Liver (tissue), 3 donors: Measurements from ENCODE around the gene KRTAP5-4.

Source experiments
- SP1 ChIP-seq: IDR thresholded peaks from 2 replicates; pipeline ENCODE4 v1.6.1; 2018; ENCODE audit warnings: antibody characterized with exemption, mild to moderate bottlenecking
- TF ChIP-seq, protein P1 (sequence below): fragments of 150-350 bp; IDR thresholded peaks from 2 replicates; pipeline ENCODE4 v1.5.1; 2017; ENCODE audit warnings: improper control_type of control experiment, low read depth, low read length; ENCODE audit not compliant: missing input control
- donor health status: healthy.
- donor health status: healthy.

DNA sequence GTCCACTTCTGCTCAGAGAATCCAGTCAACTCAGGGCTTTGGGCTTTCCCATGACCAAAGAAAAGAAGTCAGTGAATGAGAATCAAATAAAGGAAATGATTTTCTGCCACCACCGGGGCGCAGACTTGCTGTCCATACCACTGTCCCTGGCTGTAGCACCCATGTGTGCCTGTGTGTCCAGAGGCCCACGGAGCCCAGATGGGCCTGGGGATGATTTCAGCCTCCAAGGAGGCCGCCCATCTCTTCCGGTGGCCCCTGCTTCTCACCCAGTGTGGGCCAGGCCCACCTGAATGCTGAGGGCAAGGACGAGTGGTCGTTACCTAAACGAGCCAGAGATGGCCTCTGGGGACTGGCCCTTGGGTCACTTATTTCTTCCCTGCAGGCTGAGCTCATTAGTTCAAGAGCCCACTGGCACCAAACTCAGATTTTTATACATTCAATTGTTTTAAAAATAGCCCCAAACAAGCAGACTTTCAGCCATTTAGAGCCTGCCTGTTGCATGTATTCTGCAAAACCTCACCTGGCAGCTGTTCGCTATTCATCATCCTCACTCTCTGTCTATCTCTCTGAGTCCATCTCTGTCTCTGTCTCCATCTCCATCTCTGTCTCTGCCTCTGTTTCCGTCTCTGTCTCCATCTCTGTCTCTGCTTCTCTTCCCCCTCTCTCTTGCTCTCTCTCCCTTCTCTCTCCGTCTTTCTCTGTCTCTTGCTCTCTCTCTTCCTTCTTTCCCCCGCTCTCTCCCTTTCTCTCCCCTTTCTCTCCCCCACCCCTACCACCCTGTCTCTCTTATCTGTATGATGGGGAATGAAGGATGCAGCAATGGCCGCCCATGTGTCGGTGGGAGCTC is 31.8 kb upstream of the KRTAP5-4 start:
- TF ChIP-seq, protein P1, sequence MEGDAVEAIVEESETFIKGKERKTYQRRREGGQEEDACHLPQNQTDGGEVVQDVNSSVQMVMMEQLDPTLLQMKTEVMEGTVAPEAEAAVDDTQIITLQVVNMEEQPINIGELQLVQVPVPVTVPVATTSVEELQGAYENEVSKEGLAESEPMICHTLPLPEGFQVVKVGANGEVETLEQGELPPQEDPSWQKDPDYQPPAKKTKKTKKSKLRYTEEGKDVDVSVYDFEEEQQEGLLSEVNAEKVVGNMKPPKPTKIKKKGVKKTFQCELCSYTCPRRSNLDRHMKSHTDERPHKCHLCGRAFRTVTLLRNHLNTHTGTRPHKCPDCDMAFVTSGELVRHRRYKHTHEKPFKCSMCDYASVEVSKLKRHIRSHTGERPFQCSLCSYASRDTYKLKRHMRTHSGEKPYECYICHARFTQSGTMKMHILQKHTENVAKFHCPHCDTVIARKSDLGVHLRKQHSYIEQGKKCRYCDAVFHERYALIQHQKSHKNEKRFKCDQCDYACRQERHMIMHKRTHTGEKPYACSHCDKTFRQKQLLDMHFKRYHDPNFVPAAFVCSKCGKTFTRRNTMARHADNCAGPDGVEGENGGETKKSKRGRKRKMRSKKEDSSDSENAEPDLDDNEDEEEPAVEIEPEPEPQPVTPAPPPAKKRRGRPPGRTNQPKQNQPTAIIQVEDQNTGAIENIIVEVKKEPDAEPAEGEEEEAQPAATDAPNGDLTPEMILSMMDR = no peak
- TF ChIP-seq SP1 = no peak
